ENCODE data around the gene RHO. TPM values are rescaled to one million over a fixed set of nuclear protein-coding genes. Genes with fewer than 3 reads are reported as not detected.

Gene RHO
- total and polyA plus RNA-seq, 10 of the 15 experiments (the other 5 are each of a cell fraction or from before 2014, with no cell fraction given): not detected

- SMC1A ChIA-PET (ENCODE audit: uncharacterized antibody, unreplicated experiment): interaction anchor here (1.3 kb wide), 1 partner anchor 177 kb away, joined by 4 read pairs; no protein-coding TSS in a partner anchor
- ATAC-seq: no peak
Measured at GRCh38 chr3:129556358-129556695, 27.9 kb downstream of the RHO start.

More at GRCh38 chr3:129556358-129556695, 27.9 kb downstream of the RHO start:
- Histone ChIP-seq H2AFZ (ENCODE audit: control insufficient read depth, low read depth, low read length) (no peak overlapping the region), H3K79me2 (ENCODE audit: control insufficient read depth, insufficient read depth, low read length) (no peaks in the 10 kb centered on the region), H3K9me3 (replicated peaks; ENCODE audit: control insufficient read depth, insufficient read depth, low read length) (no peaks in the 10 kb centered on the region), H3K4me3 (no peak overlapping the region), H3K36me3 (ENCODE audit: control insufficient read depth in 2 of 2, insufficient read depth in 2 of 2, low read length in 1 of 2) (no peaks in the 10 kb centered on the region), H3K27me3 (replicated peaks in 1 of 2; ENCODE audit: control insufficient read depth in 2 of 2, insufficient read depth in 2 of 2, low read length in 1 of 2) (peaks cover 2 to 7% of the 10 kb centered on the region in 2 experiments; a peak in 3 of 4 replicates), H3K9ac (ENCODE audit: control insufficient read depth, insufficient read depth, low read length) (no peak overlapping the region), H3K27ac (ENCODE audit: control insufficient read depth, insufficient read depth) (no peak overlapping the region), H4K20me1 (ENCODE audit: control insufficient read depth, insufficient read depth) (no peaks in the 10 kb centered on the region), H3K4me2 (ENCODE audit: control insufficient read depth, insufficient read depth) (no peak overlapping the region), H3K4me1 (ENCODE audit: control insufficient read depth, insufficient read depth, low read length) (no peaks in the 10 kb centered on the region)
- DNase-seq (ENCODE audit: low read depth, low spot score): no peak
- no peak for TF ChIP-seq SUZ12 (IDR thresholded peaks at IDR 0.05; ENCODE audit: unreplicated experiment)
- no peak for TF ChIP-seq NR2C2 (IDR thresholded peaks at IDR 0.05; ENCODE audit: borderline replicate concordance, control insufficient read depth, insufficient read length, low read depth)
- TF ChIP-seq BACH1 (IDR thresholded peaks at IDR 0.05; ENCODE audit: borderline replicate concordance): no peak
- no peak for TF ChIP-seq POLR2A (IDR thresholded peaks at IDR 0.05; ENCODE audit: low read depth, low read length)
- no peak for TF ChIP-seq DPF2 (IDR thresholded peaks at IDR 0.05)
- no peak for TF ChIP-seq USF1 (IDR thresholded peaks at IDR 0.05; ENCODE audit: borderline replicate concordance, extremely low read length, insufficient read depth, low read depth, low read length)
- no peak for TF ChIP-seq MLLT1 (IDR thresholded peaks at IDR 0.05)
- TF ChIP-seq MYB (IDR thresholded peaks at IDR 0.05; ENCODE audit: borderline replicate concordance, low read depth, low read length): no peak
- TF ChIP-seq TAF1 (IDR thresholded peaks at IDR 0.05; ENCODE audit: borderline replicate concordance, low read depth, low read length): no peak
- no peak for TF ChIP-seq ZBTB33 (IDR thresholded peaks at IDR 0.05)
- no peak for TF ChIP-seq EP300 (IDR thresholded peaks at IDR 0.05; ENCODE audit: borderline replicate concordance in 1 of 2, control insufficient read depth in 1 of 2, low read depth in 2 of 2, low read length in 2 of 2)
- TF ChIP-seq NFXL1 (IDR thresholded peaks at IDR 0.05; ENCODE audit: borderline replicate concordance): no peak
- no peak for TF ChIP-seq CHD2 (IDR thresholded peaks at IDR 0.05; ENCODE audit: borderline replicate concordance, low read depth, low read length)
- no peak for TF ChIP-seq IRF3 (IDR thresholded peaks at IDR 0.05)
- TF ChIP-seq YY1 (IDR thresholded peaks at IDR 0.05; ENCODE audit: low read depth, low read length): no peak
- TF ChIP-seq CEBPB (IDR thresholded peaks at IDR 0.05; ENCODE audit: borderline replicate concordance in 1 of 2, low read depth in 2 of 2, low read length in 2 of 2): no peak
- no peak for TF ChIP-seq HCFC1 (IDR thresholded peaks at IDR 0.05; ENCODE audit: low read length)
- no peak for FAIRE-seq
- ChIA-PET POLR2A (no interaction called here), CTCF (no interaction called here), RAD21 (ENCODE audit: unreplicated experiment) (no interaction called here)
- BruUV-seq (replicated peaks): no TSS peak
- in situ Hi-C loops (cut with MboI) (no loop called here), intact Hi-C loops (cut with micrococcal nuclease; ENCODE audit: unreplicated experiment) (no loop called here)
- WGBS (ENCODE audit: insufficient coverage, insufficient replicate concordance, low lambda C conversion rate, missing lambda C conversion rate): 59% methylated on average over 15 of the region's 15 CpGs

Measured in GM12878 (cell line).